Glomerular endothelial cell (primary cell): ENCODE measurements around the gene CSGALNACT2. TPM values are rescaled to one million over a fixed set of nuclear protein-coding genes. Genes with fewer than 3 reads are reported as not detected.
"Not testable (repeated sequence)": the region's sequence is repeated elsewhere in the genome, so short reads cannot be mapped to it uniquely, and the experiment has no call there.

Experiments
- DNase-seq: peaks from one replicate; pipeline ENCODE4 v3.0.0-alpha.2; 2011; ENCODE audit warnings: low read depth, low spot score; ENCODE audit errors: extremely low read depth
- total RNA-seq: library from RNA; depleted of rRNA; stranded (reverse); fragments of >200 nt; gene quantifications from 2 replicates; pipeline ENCODE4 v1.2.3, GENCODE V29; 2015

The CSGALNACT2 gene
- total RNA-seq, 1 donor from 2014 or later: 28.6 TPM

GRCh38 chr10:43173120-43173519 is 34.9 kb downstream of the CSGALNACT2 start:
- DNase-seq: no peak

GRCh38 chr10:43174969-43175368 is 36.7 kb downstream of the CSGALNACT2 start:
- no peak for DNase-seq

GRCh38 chr10:43176271-43176670 is 38.0 kb downstream of the CSGALNACT2 start:
- no peak for DNase-seq

- DNase-seq: no peak
Observed at GRCh38 chr10:43177595-43177994, 39.4 kb downstream of the CSGALNACT2 start.

GRCh38 chr10:43181146-43181545 is 42.9 kb downstream of the CSGALNACT2 start:
- no peak for DNase-seq

- not testable (repeated sequence) for DNase-seq
Observed at GRCh38 chr10:43183764-43184163, 45.5 kb downstream of the CSGALNACT2 start.

GRCh38 chr10:43186150-43186549 is 47.9 kb downstream of the CSGALNACT2 start:
- no peak for DNase-seq

GRCh38 chr10:43187213-43187612 is 49.0 kb downstream of the CSGALNACT2 start:
- DNase-seq: no peak

GRCh38 chr10:43188702-43189101 is 50.5 kb downstream of the CSGALNACT2 start:
- no peak for DNase-seq

- DNase-seq: no peak
Observed at GRCh38 chr10:43190289-43190688, 52.0 kb downstream of the CSGALNACT2 start.

GRCh38 chr10:43190775-43191174 is 52.5 kb downstream of the CSGALNACT2 start:
- no peak for DNase-seq

GRCh38 chr10:43192884-43193283 is 54.6 kb downstream of the CSGALNACT2 start:
- DNase-seq: no peak

GRCh38 chr10:43193496-43194080 is 55.3 kb downstream of the CSGALNACT2 start:
- DNase-seq: no peak

- DNase-seq: no peak
Observed at GRCh38 chr10:43194266-43194665, 56.0 kb downstream of the CSGALNACT2 start.

- no peak for DNase-seq
Observed at GRCh38 chr10:43194859-43195258, 56.6 kb downstream of the CSGALNACT2 start.

- DNase-seq: no peak
Observed at GRCh38 chr10:43195557-43195956, 57.3 kb downstream of the CSGALNACT2 start.

GRCh38 chr10:43196131-43196980 is 58.1 kb downstream of the CSGALNACT2 start:
- DNase-seq: no peak

GRCh38 chr10:43196981-43197833 is 59.0 kb downstream of the CSGALNACT2 start:
- DNase-seq: no peak

GRCh38 chr10:43197834-43198681 is 59.8 kb downstream of the CSGALNACT2 start:
- no peak for DNase-seq

GRCh38 chr10:43198682-43199005 is 60.4 kb downstream of the CSGALNACT2 start:
- DNase-seq: no peak
